Keratinocyte (primary cell): Measurements from ENCODE around the gene TSC1.

Source experiments
- EZH2 ChIP-seq: IDR thresholded peaks from one replicate; pipeline ENCODE4 v1.6.1; 2012; ENCODE audit warnings: inconsistent platforms, mild to moderate bottlenecking, low read length, moderate library complexity
- TF ChIP-seq, protein P1 (sequence below), 3 experiments: IDR thresholded peaks in 1 of 3; conservative IDR thresholded peaks in 1 of 3; optimal IDR thresholded peaks in 1 of 3; 2 replicates in 2 of 3; 3 replicates in 1 of 3; pipeline versions ENCODE3 to v1.5.1; 2011; ENCODE audit warnings: low read length in 3 of 3, mild to moderate bottlenecking in 3 of 3, moderate library complexity in 2 of 3, control low read depth in 1 of 3, inconsistent platforms in 1 of 3; ENCODE audit not compliant: insufficient read depth in 2 of 3; ENCODE audit errors: extremely low read depth in 1 of 3

DNA sequence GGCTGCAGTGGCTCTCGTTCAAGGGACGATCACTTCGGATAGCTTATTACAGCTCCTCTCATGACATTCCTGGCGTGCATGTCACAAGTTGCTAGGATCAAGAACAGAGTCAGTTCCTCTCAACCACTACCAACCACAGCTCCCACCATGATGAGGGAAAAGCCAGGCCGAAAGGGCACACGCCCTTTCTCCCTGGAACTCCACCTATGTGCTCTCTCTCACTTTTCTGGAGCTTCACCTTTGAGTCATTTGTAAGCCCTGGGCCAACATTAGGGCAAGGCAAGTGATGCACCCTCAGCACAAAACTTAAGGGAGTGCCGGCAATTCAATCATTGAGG, 64.1 kb downstream of the TSC1 start:
- TF ChIP-seq, protein P1, sequence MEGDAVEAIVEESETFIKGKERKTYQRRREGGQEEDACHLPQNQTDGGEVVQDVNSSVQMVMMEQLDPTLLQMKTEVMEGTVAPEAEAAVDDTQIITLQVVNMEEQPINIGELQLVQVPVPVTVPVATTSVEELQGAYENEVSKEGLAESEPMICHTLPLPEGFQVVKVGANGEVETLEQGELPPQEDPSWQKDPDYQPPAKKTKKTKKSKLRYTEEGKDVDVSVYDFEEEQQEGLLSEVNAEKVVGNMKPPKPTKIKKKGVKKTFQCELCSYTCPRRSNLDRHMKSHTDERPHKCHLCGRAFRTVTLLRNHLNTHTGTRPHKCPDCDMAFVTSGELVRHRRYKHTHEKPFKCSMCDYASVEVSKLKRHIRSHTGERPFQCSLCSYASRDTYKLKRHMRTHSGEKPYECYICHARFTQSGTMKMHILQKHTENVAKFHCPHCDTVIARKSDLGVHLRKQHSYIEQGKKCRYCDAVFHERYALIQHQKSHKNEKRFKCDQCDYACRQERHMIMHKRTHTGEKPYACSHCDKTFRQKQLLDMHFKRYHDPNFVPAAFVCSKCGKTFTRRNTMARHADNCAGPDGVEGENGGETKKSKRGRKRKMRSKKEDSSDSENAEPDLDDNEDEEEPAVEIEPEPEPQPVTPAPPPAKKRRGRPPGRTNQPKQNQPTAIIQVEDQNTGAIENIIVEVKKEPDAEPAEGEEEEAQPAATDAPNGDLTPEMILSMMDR (optimal IDR thresholded peaks at IDR 0.05 in 1 of 3, IDR thresholded peaks at IDR 0.05 in 1 of 3, conservative IDR thresholded peaks at IDR 0.05 in 1 of 3; ENCODE audit: extremely low read depth in 1 of 3, insufficient read depth in 2 of 3, low read length in 3 of 3): no peak
- TF ChIP-seq EZH2: no peak
